Smooth muscle cell (in vitro differentiated cells): ENCODE measurements around the gene PRKAG2. TPM values are rescaled to one million over a fixed set of nuclear protein-coding genes. Genes with fewer than 3 reads are reported as not detected.

ENCODE experiments used
- DNase-seq: peaks from one replicate; lab custom pipeline; 2025; ENCODE audit not compliant: unreplicated experiment; lab: John Stamatoyannopoulos, UW
- H2AFZ ChIP-seq: fragments of 200-600 bp; sonication (generic); 2 replicates; pipeline ENCODE4 v1.6.0; 2016; ENCODE audit warnings: antibody characterized with exemption, low read depth, mild to moderate bottlenecking
- H3F3A ChIP-seq: fragments of 200-600 bp; sonication (generic); 2 replicates; pipeline ENCODE4 v1.6.0; 2017; ENCODE audit warnings: antibody characterized with exemption, low read depth
- H3K27ac ChIP-seq: fragments of 200-600 bp; sonication (generic); 2 replicates; pipeline ENCODE4 v1.5.1; 2016; ENCODE audit warnings: low read depth, mild to moderate bottlenecking
- H3K27me3 ChIP-seq: fragments of 200-600 bp; sonication (generic); 2 replicates; pipeline ENCODE4 v1.6.1; 2016; ENCODE audit warnings: low read depth, mild to moderate bottlenecking
- H3K36me3 ChIP-seq: fragments of 200-600 bp; sonication (generic); 2 replicates; pipeline ENCODE4 v1.5.1; 2016; ENCODE audit warnings: low read depth
- H3K4me1 ChIP-seq: fragments of 200-600 bp; sonication (generic); 2 replicates; pipeline ENCODE4 v1.5.1; 2016; ENCODE audit warnings: low read depth
- H3K4me2 ChIP-seq: fragments of 200-600 bp; sonication (generic); 2 replicates; pipeline ENCODE4 v1.6.0; 2016; ENCODE audit warnings: mild to moderate bottlenecking
- H3K4me3 ChIP-seq: fragments of 200-600 bp; sonication (generic); 2 replicates; pipeline ENCODE4 v1.5.1; 2016; ENCODE audit warnings: mild to moderate bottlenecking
- H3K79me2 ChIP-seq: fragments of 200-600 bp; sonication (generic); 2 replicates; pipeline ENCODE4 v1.6.0; 2016; ENCODE audit warnings: low read depth, mild to moderate bottlenecking
- H3K9ac ChIP-seq: fragments of 200-600 bp; sonication (generic); 2 replicates; pipeline ENCODE4 v1.6.0; 2016; ENCODE audit warnings: low read depth
- H3K9me3 ChIP-seq: fragments of 200-600 bp; sonication (generic); replicated peaks from 2 replicates; pipeline ENCODE4 v1.5.1; 2016; ENCODE audit warnings: low read depth
- H4K20me1 ChIP-seq: fragments of 200-600 bp; sonication (generic); 2 replicates; pipeline ENCODE4 v1.6.0; 2016; ENCODE audit warnings: low read depth
- CTCF ChIP-seq: fragments of 200-600 bp; sonication (generic); IDR thresholded peaks from 2 replicates; pipeline ENCODE4 v1.5.1; 2017; ENCODE audit warnings: borderline replicate concordance, mild to moderate bottlenecking, antibody characterized with exemption; ENCODE audit not compliant: insufficient read depth, poor library complexity, severe bottlenecking
- WGBS: methylation state at CpG from one replicate; pipeline ENCODE4 v1.1.7; 2016; ENCODE audit warnings: low lambda C conversion rate; 5-methylcytosine and 5-hydroxymethylcytosine counted together
- polyA plus RNA-seq: library from polyadenylated mRNA; unstranded; fragments of >200 nt; fragmentation: Nextera tagmentation; extraction: Ambion mirVana; gene quantifications from 2 replicates; pipeline ENCODE4 v1.2.1, GENCODE V29; 2016
- total RNA-seq: library from RNA; depleted of rRNA; stranded (reverse); fragments of >200 nt; gene quantifications from 2 replicates; pipeline ENCODE4 v1.2.3, GENCODE V29; 2014

PRKAG2 gene
- total and polyA plus RNA-seq, 2 experiments from 2014 or later, result 3.5 to 3.9 TPM

- Histone ChIP-seq H3F3A (no peaks in the 10 kb centered on the region), H3K27me3 (no peaks in the 10 kb centered on the region), H3K9ac (no peak overlapping the region), H3K4me3 (no peak overlapping the region), H3K4me1 (peaks cover 4% of the 10 kb centered on the region), H2AFZ (no peak overlapping the region), H3K9me3 (no peaks in the 10 kb centered on the region), H4K20me1 (no peaks in the 10 kb centered on the region), H3K36me3 (no peaks in the 10 kb centered on the region), H3K27ac (no peak overlapping the region), H3K79me2 (no peaks in the 10 kb centered on the region), H3K4me2 (no peak overlapping the region)
- TF ChIP-seq CTCF, result peak; percentile 4
- DNase-seq, result no peak
- 86% methylated on average over 18 of the region's 18 CpGs for WGBS
Measured at GRCh38 chr7:151696721-151697514, 180.0 kb downstream of the PRKAG2 start.

GRCh38 chr7:151695951-151696541 is 180.9 kb downstream of the PRKAG2 start:
- Histone ChIP-seq H2AFZ (no peak overlapping the region), H4K20me1 (no peaks in the 10 kb centered on the region), H3K4me2 (no peak overlapping the region), H3K9me3 (no peaks in the 10 kb centered on the region), H3F3A (no peaks in the 10 kb centered on the region), H3K36me3 (no peaks in the 10 kb centered on the region), H3K27ac (no peak overlapping the region), H3K4me3 (no peak overlapping the region), H3K27me3 (no peaks in the 10 kb centered on the region), H3K4me1 (peaks cover 4% of the 10 kb centered on the region), H3K79me2 (no peaks in the 10 kb centered on the region), H3K9ac (no peak overlapping the region)
- 88% methylated on average over 24 of the region's 24 CpGs for WGBS
- DNase-seq, result no peak
- TF ChIP-seq CTCF, result no peak

GRCh38 chr7:151694828-151695580 is 181.9 kb downstream of the PRKAG2 start:
- TF ChIP-seq CTCF, result no peak
- no peak overlapping the region for H3K9ac ChIP-seq
- H3K36me3 ChIP-seq, result no peaks in the 10 kb centered on the region
- no peak overlapping the region for H3K4me2 ChIP-seq
- H3K79me2 ChIP-seq, result no peaks in the 10 kb centered on the region
- H3K27me3 ChIP-seq, result no peaks in the 10 kb centered on the region
- H4K20me1 ChIP-seq, result no peaks in the 10 kb centered on the region
- H3K4me3 ChIP-seq, result no peak overlapping the region
- no peak for DNase-seq
- WGBS, result 85% methylated on average over 15 of the region's 15 CpGs
- no peaks in the 10 kb centered on the region for H3K9me3 ChIP-seq
- H2AFZ ChIP-seq, result no peak overlapping the region
- no peaks in the 10 kb centered on the region for H3F3A ChIP-seq
- no peak overlapping the region for H3K27ac ChIP-seq
- H3K4me1 ChIP-seq, result peaks cover 4% of the 10 kb centered on the region
